D721Med (cell line): ENCODE results near the gene IFITM2.

Experiments used
- DNase-seq: peaks from one replicate; pipeline ENCODE4 v3.0.0; 2011; ENCODE audit warnings: low spot score; ENCODE audit not compliant: insufficient read length
- FAIRE-seq: peaks from 2 replicates; lab custom pipeline; 2011; peaks lifted over from hg19 to GRCh38; lab: Jason Lieb, UNC
- TF ChIP-seq, protein P1 (sequence below): IDR thresholded peaks from 2 replicates; pipeline ENCODE4 v1.5.1; 2012; ENCODE audit warnings: mild to moderate bottlenecking, control low read depth; ENCODE audit not compliant: insufficient read depth; ENCODE audit errors: missing control alignments

Gene IFITM2

DNA sequence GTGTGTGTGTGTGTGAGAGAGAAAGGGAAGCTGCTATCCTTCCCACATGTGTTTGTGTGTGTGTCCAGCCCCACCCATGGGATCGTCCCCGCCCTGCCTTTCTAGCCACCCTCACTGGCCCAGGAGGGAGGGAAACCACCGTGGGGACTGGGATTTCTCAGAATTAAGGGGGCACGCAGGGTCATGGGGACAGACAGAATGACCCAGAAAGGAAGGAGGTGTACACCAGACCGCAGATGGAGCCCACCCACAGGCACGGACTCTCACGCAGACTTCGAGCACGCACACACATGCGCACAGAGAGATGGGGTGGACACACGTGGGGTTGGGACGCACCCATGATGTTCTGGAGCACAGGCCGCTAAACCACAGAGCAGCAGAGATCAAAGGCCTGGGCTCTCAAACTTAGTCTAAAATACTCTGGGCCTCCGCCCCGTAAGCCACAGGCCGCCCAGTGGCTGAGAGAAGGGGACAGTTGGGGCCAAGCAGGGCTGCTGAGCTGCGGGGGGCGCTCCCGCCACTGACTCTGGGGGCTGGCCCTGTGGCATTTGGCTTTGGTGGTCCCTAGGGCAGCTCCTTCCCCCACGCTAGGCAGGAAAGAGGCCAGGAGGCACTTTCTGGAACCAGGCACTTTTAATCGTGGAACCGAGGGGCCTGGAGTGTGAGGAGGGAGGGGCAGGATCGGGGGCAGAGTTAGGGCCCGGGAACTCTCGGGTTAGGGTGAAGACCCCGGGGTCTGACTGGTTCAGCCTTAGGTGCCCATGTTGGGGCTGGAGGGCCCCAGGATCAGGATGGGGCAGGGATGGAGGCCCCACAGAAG lies 9.8 kb upstream of the IFITM2 start:
- TF ChIP-seq, protein P1, sequence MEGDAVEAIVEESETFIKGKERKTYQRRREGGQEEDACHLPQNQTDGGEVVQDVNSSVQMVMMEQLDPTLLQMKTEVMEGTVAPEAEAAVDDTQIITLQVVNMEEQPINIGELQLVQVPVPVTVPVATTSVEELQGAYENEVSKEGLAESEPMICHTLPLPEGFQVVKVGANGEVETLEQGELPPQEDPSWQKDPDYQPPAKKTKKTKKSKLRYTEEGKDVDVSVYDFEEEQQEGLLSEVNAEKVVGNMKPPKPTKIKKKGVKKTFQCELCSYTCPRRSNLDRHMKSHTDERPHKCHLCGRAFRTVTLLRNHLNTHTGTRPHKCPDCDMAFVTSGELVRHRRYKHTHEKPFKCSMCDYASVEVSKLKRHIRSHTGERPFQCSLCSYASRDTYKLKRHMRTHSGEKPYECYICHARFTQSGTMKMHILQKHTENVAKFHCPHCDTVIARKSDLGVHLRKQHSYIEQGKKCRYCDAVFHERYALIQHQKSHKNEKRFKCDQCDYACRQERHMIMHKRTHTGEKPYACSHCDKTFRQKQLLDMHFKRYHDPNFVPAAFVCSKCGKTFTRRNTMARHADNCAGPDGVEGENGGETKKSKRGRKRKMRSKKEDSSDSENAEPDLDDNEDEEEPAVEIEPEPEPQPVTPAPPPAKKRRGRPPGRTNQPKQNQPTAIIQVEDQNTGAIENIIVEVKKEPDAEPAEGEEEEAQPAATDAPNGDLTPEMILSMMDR, result no peak
- DNase-seq, result no peak
- FAIRE-seq, result no peak

DNA sequence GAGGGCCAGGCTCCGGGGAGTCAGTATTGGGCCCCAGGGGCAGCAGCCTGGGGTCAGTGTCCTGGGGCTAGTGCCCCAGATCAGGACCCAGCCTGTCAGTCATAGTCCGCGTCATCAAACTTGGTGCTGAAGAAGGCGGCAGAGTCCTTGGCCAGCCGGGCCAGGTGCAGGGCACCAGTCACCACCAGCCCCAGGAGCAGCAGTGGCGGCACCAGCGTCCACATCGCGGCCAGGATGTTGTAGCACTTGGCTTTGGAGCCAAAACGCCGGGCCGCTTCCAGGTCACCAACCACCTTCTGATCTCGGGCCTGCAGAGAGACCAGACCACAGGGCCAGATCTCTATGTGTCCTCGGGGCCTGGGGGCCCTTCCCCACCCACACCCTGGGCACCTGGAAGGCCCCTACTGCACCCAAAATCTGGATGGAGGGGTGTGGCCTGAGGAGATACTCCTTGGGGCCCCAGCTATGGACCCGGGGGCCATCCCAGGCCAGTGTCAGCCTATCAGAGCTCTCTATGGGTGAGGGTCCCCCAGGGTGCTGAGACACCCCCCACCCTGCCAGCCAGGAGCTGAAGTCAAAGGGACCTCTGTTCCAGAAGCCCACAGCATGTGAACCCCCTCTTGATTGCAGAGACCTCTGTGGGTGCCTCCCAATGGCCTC lies 9.1 kb upstream of the IFITM2 start:
- FAIRE-seq (no peak), DNase-seq (no peak)
- TF ChIP-seq, protein P1, result no peak

DNA sequence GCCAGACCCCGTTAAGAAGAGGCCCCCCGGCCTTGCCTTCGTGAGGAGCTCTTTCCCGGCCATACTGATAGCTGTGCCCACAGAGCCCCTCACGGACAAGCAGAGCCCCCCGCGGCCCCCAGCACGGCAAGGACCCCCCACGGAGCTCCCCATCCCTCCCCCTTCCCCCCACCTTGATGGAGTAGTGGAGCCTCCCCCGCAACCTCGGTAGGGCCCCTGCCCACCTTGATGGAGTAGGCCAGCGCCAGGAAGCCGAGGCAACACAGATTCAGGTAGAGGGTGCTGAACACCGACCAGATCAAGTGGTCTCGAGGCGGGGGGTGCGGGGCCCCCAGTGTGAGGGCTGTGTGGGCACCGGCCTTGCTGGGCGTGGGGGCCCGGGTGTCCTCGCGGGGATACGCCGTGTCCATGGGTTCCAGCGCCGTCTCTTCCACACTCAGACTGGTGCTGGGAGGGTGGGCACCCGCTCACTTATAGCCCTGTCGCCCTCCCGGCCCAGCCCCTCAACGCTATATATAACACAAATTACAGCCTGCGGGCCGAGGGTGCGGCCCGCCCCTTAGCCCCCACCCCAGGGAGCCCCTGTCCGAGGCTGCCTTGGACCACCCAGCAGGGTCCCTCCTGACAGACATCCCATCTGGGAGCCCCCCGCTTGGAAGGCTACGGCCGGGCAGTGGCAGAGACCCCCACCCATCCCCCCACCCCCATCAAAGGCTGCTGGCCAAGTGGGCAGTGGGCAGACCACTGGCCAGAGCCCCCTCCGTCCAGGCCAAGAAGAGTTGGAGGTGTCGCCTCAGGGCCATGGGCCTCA lies 8.3 kb upstream of the IFITM2 start, which contains the start of gene IFITM5:
IFITM5 (minus strand) TSS at position 446 of the 811 bp plus-strand sequence; CDS start at position 410, 36 bp downstream.
- no peak for DNase-seq
- FAIRE-seq, result no peak
- TF ChIP-seq, protein P1, result no peak

DNA sequence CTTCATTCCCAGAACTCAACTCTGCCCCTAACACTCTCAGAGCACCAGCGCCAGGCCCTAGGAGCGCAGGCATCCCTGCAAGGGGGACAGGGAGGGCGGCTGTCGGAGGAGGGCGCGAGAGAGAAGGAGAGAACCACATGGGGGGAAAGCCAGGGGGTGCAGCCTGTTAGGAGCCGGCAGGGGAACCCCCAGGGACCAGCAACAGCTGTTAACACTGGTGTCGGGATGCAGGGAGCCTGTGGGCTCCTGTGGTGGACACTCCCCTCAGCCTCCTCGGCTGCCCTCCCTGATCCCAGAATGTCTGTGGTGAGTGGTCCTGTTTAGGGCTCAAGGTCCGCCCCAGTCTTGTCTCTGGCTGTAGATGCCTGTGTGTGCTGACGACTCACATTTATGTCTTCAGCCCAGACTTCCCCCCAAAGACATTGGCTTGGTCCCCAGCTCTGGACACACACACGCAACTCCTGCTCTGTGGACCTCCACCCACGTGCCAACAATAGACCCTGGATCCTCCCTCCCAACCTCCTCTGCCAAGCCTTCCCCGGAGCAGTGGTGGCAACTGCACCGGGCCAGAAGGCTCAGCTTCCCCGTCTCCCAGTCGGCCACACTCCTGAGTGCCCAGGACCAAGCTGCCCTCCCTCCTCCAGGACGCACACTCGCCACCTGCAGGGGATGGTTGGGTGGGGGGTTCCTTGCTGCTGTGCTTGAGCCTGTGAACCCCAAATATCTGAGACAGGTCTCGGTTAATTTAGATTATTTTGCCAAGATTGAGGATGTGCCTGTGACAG lies 7.5 kb upstream of the IFITM2 start:
- TF ChIP-seq, protein P1, result no peak
- no peak for FAIRE-seq
- no peak for DNase-seq

DNA sequence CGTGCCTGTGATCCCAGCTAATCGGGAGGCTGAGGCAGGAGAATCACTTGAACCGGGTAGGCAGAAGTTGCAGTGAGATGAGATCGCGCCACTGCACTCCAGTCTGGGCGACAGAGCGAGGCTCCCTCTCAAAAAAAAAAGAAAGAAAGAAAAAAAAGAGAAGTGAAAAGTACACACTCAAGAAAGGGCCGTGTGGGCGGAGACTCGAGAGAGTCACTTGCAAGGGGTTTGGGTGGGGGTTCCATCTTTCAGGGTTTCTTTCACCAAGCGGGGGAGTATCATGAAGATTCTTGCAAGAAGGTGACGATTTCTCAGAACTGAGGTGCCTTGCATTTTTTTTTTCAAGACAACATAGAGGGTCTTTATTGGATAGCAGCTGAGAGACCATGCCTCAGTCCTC lies 4.3 kb upstream of the IFITM2 start:
- no peak for DNase-seq
- TF ChIP-seq, protein P1, result no peak
- FAIRE-seq, result no peak

DNA sequence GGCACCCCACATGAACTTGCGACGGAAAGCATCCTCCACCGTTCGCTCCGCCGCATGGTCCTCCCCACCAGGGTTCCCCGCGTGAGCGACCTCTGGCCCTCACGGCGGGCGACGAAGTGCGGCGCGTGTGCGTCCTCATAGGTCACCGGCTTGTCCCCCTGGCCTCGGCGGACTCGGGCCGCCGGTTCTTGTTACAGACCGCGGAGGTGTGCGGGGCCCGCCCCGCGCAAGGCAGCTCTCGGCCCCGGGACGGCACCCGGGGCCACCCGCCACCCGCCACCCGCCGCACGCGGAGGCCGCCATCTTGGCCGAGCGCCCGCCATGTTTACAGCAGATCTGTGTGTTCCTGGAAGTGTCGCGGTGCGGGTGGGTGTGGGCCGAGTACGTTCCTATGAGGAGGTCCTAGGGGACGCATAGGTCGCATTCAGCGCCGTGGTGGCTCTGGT lies 3.5 kb upstream of the IFITM2 start:
- TF ChIP-seq, protein P1, result no peak
- FAIRE-seq (no peak), DNase-seq (no peak)
